GM04503 (cell line): ENCODE results near the gene NENF.
"Not testable (repeated sequence)": the region's sequence is repeated elsewhere in the genome, so short reads cannot be mapped to it uniquely, and the experiment has no call there.

ENCODE experiments used
- DNase-seq: peaks from one replicate; pipeline ENCODE4 v3.0.0-alpha.2; 2012; ENCODE audit warnings: low read depth

NENF gene

GRCh38 chr1:212432661-212433576, at the start of gene NENF:
TSS of gene NENF (plus strand) at chr1:212432920. CDS start at chr1:212432944, 24 bp downstream.
- DNase-seq = no peak

DNA sequence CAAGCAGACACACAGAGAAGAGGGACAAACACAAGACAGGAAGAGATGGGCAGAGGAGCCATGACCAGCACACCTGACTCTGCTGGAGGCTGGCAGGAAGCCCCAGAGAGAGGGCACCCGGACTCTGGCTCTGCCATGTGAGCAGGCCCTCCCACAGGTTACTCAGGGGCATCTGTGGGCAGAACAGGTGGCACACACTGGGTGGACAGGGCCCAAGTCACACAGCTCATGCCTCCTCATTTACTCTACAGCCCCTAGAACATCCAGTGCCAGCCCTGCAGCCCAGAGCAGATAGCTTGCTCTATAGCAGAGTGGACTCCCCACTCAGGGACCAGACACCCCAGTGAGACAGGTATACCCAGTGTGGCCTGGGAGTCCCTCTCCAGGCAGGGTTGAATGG, 46.7 kb upstream of the NENF start:
- DNase-seq = no peak

GRCh38 chr1:212388985-212389716, 43.6 kb upstream of the NENF start:
- DNase-seq = no peak

DNA sequence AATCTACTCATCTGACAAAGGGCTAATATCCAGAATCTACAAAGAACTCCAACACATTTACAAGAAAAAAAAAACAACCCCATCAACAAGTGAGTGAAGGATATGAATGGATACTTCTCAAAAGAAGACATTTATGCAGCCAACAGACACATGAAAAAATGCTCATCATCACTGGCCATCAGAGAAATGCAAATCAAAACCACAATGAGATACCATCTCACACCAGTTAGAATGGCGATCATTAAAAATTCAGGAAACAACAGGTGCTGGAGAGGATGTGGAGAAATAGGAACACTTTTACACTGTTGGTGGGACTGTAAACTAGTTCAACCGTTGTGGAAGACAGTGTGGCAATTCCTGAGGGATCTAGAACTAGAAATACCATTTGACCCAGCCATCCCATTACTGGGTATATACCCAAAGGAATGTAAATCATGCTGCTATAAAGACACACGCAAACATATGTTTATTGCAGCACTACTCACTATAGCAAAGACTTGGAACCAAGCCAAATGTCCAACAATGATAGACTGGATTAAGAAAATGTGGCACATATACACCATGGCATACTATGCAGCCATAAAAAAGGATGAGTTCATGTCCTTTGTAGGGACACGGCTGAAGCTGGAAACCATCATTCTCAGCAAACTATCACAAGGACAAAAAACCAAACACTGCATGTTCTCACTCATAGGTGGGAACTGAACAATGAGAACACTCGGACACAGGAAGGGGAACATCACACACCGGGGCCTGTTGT, 36.9 kb upstream of the NENF start:
- DNase-seq = not testable (repeated sequence)

DNA sequence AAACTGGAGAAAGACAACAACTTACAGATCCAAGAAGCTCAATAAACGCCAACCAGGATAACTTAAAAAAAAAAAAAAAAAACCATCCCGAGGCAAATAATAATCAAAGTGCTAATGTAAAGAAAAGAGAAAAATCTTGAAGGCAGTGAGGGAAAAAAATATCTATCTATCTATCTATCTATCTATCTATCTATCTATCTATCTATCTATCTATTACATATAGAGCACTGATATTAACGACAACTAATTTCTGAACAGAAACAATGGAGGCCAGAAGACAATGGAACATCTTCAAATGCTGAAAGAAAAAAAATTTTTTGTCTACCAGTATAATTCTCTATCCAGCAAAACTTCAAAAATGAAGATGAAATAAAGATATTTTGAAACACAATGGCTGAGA, 36.1 kb upstream of the NENF start:
- DNase-seq = no peak

DNA sequence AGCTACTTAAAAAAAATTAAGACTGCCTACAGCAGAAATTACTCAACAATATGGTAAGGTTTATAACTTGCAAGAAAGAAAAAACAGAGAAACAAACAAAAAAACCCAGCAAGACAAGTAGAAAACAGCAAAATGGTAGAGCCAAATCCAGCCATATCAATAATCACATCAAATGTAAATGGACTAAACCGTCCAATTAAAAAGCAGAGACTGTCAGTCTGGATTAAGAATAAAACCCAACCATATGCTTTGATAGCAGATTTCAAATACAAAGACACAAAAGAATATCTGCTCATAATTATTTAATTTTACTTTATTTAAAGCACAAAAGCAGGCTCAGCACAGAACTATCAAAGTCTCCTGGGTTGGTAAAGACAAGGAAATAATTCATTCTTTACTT, 35.5 kb upstream of the NENF start:
- DNase-seq = no peak

DNA sequence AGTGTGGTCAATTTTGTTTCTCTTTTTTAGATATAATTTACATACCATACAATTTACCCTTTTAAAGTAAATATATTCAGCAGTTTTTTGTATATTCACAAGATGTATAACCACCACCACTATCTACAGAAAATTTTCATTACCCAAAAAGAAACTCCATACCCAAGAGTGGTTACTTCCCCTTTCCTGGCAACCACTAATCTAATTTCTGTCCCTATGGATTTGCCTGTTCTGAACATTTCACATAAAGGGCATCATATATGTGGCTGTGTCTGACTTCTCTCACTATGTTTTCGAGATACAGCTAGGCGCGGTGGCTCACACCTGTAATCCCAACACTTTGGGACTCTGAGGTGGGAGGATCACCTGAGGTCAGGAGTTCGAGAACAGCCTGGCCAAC, 31.7 kb upstream of the NENF start:
- DNase-seq = no peak

DNA sequence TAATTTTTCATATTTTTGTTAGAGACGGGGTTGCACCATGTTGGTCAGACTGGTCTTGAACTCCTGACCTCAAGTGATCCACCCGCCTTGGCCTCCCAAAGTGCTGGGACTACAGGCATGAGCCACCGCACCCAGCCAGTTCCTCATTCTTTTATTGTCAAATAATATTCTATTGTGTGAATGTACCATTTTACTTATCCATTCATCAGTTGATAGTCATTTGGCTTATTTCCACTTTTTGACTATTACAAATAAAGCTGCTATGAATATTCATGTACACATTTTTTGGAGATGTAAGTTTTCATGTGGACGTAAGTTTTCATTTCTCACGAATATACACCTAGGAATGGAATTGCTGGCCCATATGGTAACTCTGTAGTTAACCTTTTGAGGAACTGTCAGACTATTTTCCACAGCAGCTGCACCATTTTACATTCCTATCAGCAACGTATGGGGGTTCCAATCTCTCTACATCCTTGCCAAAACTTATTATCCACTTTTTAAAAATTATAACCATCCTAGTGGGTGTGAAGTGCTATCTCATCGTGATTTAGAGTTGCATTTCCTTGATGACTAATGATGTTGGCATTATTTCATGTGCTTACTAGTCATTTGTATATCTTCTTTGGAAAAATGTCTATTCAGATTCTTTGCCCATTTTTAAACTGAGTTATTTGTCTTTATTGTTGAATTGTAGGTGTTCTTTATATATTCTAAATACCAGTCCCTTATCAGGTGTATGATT, 30.7 kb upstream of the NENF start:
- peak; percentile 13 for DNase-seq

GRCh38 chr1:212402666-212403321, 29.9 kb upstream of the NENF start:
- DNase-seq = no peak

GRCh38 chr1:212410231-212410820, 22.4 kb upstream of the NENF start:
- DNase-seq = no peak

DNA sequence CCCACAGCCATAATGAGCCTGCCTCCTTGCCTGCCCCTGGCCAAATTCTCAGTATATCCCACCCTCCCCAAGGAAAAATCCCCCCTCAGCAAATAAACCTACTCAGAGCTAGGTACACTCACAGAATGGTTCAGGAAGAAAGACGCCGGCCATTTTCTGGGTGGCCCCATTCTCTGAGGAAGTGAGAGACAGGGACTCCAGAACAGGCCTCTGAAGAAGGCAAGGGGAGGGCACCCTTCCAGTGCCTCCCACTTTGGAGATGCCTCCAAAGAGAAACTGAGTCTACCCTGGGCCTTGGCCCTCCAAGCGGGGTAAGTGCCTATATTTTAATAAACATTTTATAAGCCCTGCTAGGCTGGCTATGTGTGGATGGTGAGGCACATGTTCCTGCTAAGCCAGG, 20.3 kb upstream of the NENF start:
- no peak for DNase-seq

DNA sequence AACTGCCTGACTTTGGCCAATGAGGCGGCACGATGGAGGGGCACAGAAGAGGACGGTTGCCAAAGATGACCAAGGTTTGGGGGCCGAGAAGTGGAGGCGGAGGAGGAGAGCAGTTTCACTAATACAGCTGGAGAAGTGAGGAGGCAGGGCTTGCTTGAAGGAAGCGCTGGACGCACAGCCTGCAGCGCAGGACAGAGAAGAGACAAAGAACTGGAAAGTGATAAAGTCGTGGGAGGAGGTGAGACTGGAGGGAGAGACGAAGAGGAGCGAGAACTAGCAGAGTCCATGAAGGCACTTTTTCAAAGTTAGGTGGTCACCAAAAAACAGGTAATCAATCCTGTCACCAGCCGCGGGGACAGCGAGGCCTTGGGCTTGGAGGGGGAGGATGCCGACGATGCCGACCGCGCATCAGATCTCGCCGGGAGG, 18.8 kb upstream of the NENF start:
- no peak for DNase-seq

DNA sequence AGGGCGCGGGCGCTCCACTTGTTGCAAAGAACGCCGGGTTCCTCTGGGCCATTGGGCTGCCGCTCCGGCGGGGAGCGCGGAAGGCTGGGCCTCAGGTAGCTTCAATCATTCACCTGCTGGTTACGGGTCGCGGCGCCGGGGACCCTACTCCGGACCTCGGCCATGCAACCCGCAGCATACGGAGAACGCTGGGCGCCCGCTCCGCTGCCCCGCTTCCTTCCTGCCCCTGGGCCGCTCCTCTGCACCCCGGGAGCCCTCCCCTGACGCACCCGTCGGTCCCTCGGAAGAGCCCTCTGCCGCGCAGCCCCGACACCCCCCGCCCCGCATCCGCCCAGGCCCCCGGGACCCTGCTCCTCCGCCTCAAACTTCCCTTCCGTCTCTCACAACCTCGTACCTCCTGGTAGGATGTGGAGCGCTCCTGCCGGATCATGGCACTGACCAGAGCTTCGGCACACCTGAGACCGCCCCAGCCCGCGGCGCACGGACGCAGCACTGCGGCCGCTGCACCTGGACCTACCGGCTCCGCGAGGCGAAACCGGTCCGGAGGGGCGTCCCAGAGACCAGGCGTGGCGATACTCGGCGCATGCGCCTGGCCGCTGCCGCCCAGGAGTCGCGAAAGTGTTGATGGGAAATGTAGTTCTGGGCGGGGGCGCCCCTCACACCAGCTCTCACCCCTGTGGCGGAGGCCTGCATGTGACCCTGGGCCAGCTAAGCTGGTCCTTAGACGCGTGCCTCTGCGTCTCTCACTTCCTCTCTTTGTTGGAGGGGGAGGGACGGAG, 18.2 kb upstream of the NENF start, which contains the start of gene PACC1:
Gene PACC1 (minus strand): TSS at position 559 of the 779 bp plus-strand sequence. CDS start 129 bp downstream, at position 430.
- no peak for DNase-seq

GRCh38 chr1:212415107-212415841, 17.4 kb upstream of the NENF start:
- DNase-seq = no peak

- DNase-seq = no peak
Observed at GRCh38 chr1:212421165-212421564, 11.6 kb upstream of the NENF start.

DNA sequence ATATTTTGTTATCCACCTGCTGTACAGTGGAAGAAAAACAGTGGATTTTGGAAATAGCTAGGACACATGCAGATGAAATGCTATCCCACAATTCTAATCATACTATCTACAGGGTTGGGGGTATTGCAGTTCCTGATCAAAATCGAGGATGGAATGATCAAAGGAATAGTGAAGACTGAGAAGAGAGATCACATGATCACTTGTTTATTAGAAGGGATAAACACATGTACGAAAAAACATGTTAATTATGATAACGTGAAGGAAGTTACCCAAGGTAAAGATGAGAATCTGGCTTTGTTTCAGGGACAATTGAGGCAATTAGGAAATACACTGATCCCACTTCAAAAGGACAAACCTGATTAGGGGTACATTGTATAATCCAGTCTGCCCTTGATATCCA, 8.8 kb upstream of the NENF start:
- no peak for DNase-seq

GRCh38 chr1:212428496-212428895, 4.2 kb upstream of the NENF start:
- no peak for DNase-seq

- no peak for DNase-seq
Observed at GRCh38 chr1:212430416-212430815, 2.3 kb upstream of the NENF start.

GRCh38 chr1:212430955-212431394, 1.7 kb upstream of the NENF start:
- DNase-seq = no peak
